ENCODE results near the gene DCAF12L2.

GRCh38 chrX:126165721-126166461 lies at the start of gene DCAF12L2:
- TF ChIP-seq CTCF (IDR thresholded peaks at IDR 0.05) (no peak), MXI1 (IDR thresholded peaks at IDR 0.05; ENCODE audit: low read depth, low read length) (no peak), USF2 (IDR thresholded peaks at IDR 0.05; ENCODE audit: borderline replicate concordance, low read depth, low read length) (no peak), FOSL2 (IDR thresholded peaks at IDR 0.05; ENCODE audit: borderline replicate concordance, low read depth) (no peak), USF1 (IDR thresholded peaks at IDR 0.05; ENCODE audit: borderline replicate concordance, low read depth) (no peak), EP300 (IDR thresholded peaks at IDR 0.05; ENCODE audit: borderline replicate concordance in 1 of 2, low read depth in 1 of 2, low read length in 1 of 2) (no peak), REST (IDR thresholded peaks at IDR 0.05; ENCODE audit: low read depth, low read length) (no peak), POLR2AphosphoS5 (IDR thresholded peaks at IDR 0.05; ENCODE audit: low read depth, low read length) (no peak), EZH2phosphoT487 (IDR thresholded peaks at IDR 0.05; ENCODE audit: borderline replicate concordance, low read depth) (no peak), YY1 (IDR thresholded peaks at IDR 0.05; ENCODE audit: low read depth) (no peak), FOXJ3 (CRISPR knock-in tag; IDR thresholded peaks at IDR 0.05) (no peak)
